HUDEP-2 (cell line): ENCODE measurements around the gene TUBE1.
"Not testable (repeated sequence)": the region's sequence is repeated elsewhere in the genome, so short reads cannot be mapped to it uniquely, and the experiment has no call there.

Experiments
- DNase-seq, 76 experiments: peaks; one replicate each; lab custom pipeline; 2025; ENCODE audit not compliant: unreplicated experiment in 76 of 76; lab: John Stamatoyannopoulos, UW

The TUBE1 gene

GRCh38 chr6:112066606-112067005 is 20.7 kb downstream of the TUBE1 start:
- DNase-seq, result no peak

- no peak for DNase-seq
Observed at GRCh38 chr6:112065426-112065986, 21.8 kb downstream of the TUBE1 start.

- no peak for DNase-seq
Observed at GRCh38 chr6:112062966-112063365, 24.3 kb downstream of the TUBE1 start.

GRCh38 chr6:112061605-112062004 is 25.7 kb downstream of the TUBE1 start:
- no peak for DNase-seq

GRCh38 chr6:112058243-112059032 is 28.8 kb downstream of the TUBE1 start:
- no peak for DNase-seq

GRCh38 chr6:112054555-112055190 is 32.6 kb downstream of the TUBE1 start:
- DNase-seq, result no peak

GRCh38 chr6:112054001-112054400 is 33.3 kb downstream of the TUBE1 start, which contains the start of gene CCN6:
TSS of gene CCN6 (plus strand) at chr6:112054104. CDS start at chr6:112054358, 254 bp downstream.
- DNase-seq, result no peak

- not testable (repeated sequence) for DNase-seq
Observed at GRCh38 chr6:112051251-112051740, 36.0 kb downstream of the TUBE1 start.

GRCh38 chr6:112050429-112050828 is 36.9 kb downstream of the TUBE1 start:
- DNase-seq, result no peak

GRCh38 chr6:112049996-112050395 is 37.3 kb downstream of the TUBE1 start:
- no peak for DNase-seq

GRCh38 chr6:112049026-112049799 is 38.1 kb downstream of the TUBE1 start:
- DNase-seq, result no peak

GRCh38 chr6:112047523-112047922 is 39.8 kb downstream of the TUBE1 start:
- not testable (repeated sequence) for DNase-seq

GRCh38 chr6:112044856-112045255 is 42.4 kb downstream of the TUBE1 start:
- no peak for DNase-seq

- DNase-seq, result peak in 1 of 76 experiments; percentile 11
Observed at GRCh38 chr6:112044196-112044595, 43.1 kb downstream of the TUBE1 start.

- peak in 75 of 76 experiments; percentile 22 to 91 (median 77) for DNase-seq
Observed at GRCh38 chr6:112043032-112044007, 44.0 kb downstream of the TUBE1 start.

- no peak for DNase-seq
Observed at GRCh38 chr6:112041535-112041934, 45.7 kb downstream of the TUBE1 start.

GRCh38 chr6:112040956-112041355 is 46.3 kb downstream of the TUBE1 start:
- DNase-seq, result no peak

- no peak for DNase-seq
Observed at GRCh38 chr6:112039431-112039770, 47.9 kb downstream of the TUBE1 start.

GRCh38 chr6:112038756-112039430 is 48.4 kb downstream of the TUBE1 start:
- DNase-seq, result no peak
